Calu3 (cell line): ENCODE data around the gene CACNA1C. TPM values are rescaled to one million over a fixed set of nuclear protein-coding genes. Genes with fewer than 3 reads are reported as not detected.

ENCODE experiments used
- BruUV-seq: library from RNA; stranded (reverse); fragments of 400-500 nt; replicated peaks from 2 replicates; lab custom pipeline; 2021; lab: Mats Ljungman, UMichigan
- CTCF ChIA-PET: fragments of 300-600 bp; sonication (Branson Sonifier 250); formaldehyde crosslinking; loops from one replicate; lab custom pipeline; 2022; ENCODE audit warnings: antibody characterized with exemption; lab: Charles Lee
- DNase-seq: peaks from one replicate; pipeline ENCODE4 v3.0.0; 2022
- H3K27ac Mint-ChIP-seq: one replicate; pipeline ENCODE4 v1.8.0; 2022; ENCODE audit warnings: mixed read lengths; ENCODE audit not compliant: unreplicated experiment
- H3K27me3 Mint-ChIP-seq: one replicate; pipeline ENCODE4 v1.8.0; 2022; ENCODE audit warnings: mixed read lengths; ENCODE audit not compliant: unreplicated experiment
- H3K36me3 Mint-ChIP-seq: one replicate; pipeline ENCODE4 v1.8.0; 2022; ENCODE audit warnings: mild to moderate bottlenecking, moderate library complexity, mixed read lengths; ENCODE audit not compliant: insufficient read depth, unreplicated experiment
- H3K4me1 Mint-ChIP-seq: one replicate; pipeline ENCODE4 v1.8.0; 2022; ENCODE audit warnings: mild to moderate bottlenecking, low read depth, mixed read lengths; ENCODE audit not compliant: unreplicated experiment
- H3K4me3 Mint-ChIP-seq: one replicate; pipeline ENCODE4 v1.8.0; 2022; ENCODE audit warnings: mild to moderate bottlenecking, low read depth, moderate library complexity, mixed read lengths; ENCODE audit not compliant: unreplicated experiment
- H3K9me3 Mint-ChIP-seq: one replicate; pipeline ENCODE4 v1.8.0; 2022; ENCODE audit warnings: low read depth, mixed read lengths; ENCODE audit not compliant: unreplicated experiment
- CTCF ChIP-seq: fragments of 200-600 bp; IDR thresholded peaks from one replicate; pipeline ENCODE4 v1.8.0; 2022; ENCODE audit warnings: antibody characterized with exemption; ENCODE audit not compliant: unreplicated experiment
- intact Hi-C: fragments of 100-400 bp; cut with micrococcal nuclease; formaldehyde crosslinking; loops from one replicate; pipeline ENCODE4 v1.10.0; 2022; ENCODE audit not compliant: unreplicated experiment
- total RNA-seq: library from RNA; stranded (reverse); gene quantifications from 2 replicates; pipeline ENCODE4 v1.2.3, GENCODE V29; 2022

Gene CACNA1C
- total RNA-seq, 1 experiment from 2014 or later = not detected

- intact Hi-C loops = no loop called here
- CTCF ChIA-PET = no interaction called here
- H3K9me3 Mint-ChIP-seq = no peaks in the 10 kb centered on the region
- H3K27ac Mint-ChIP-seq = no peak overlapping the region
- H3K4me3 Mint-ChIP-seq = no peak overlapping the region
- BruUV-seq = no TSS peak
- H3K4me1 Mint-ChIP-seq = no peaks in the 10 kb centered on the region
- H3K36me3 Mint-ChIP-seq = no peaks in the 10 kb centered on the region
- DNase-seq = no peak
- no peak for TF ChIP-seq CTCF
- H3K27me3 Mint-ChIP-seq = peaks cover 19% of the 10 kb centered on the region
These were observed 259.4 kb downstream of the CACNA1C start for GRCh38 chr12:2312175-2312574.

GRCh38 chr12:2312770-2313169 lies 260.0 kb downstream of the CACNA1C start:
- TF ChIP-seq CTCF = no peak
- Mint-ChIP-seq H3K27ac (no peak overlapping the region), H3K4me1 (no peaks in the 10 kb centered on the region), H3K4me3 (no peak overlapping the region), H3K27me3 (peaks cover 19% of the 10 kb centered on the region), H3K9me3 (no peaks in the 10 kb centered on the region), H3K36me3 (no peaks in the 10 kb centered on the region)
- CTCF ChIA-PET = no interaction called here
- no TSS peak for BruUV-seq
- no peak for DNase-seq
- intact Hi-C loops = no loop called here

- DNase-seq = no peak
These were observed 261.7 kb downstream of the CACNA1C start for GRCh38 chr12:2314492-2314891.

GRCh38 chr12:2317772-2318171 lies 265.0 kb downstream of the CACNA1C start:
- no TSS peak for BruUV-seq
- Mint-ChIP-seq H3K4me1 (no peaks in the 10 kb centered on the region), H3K9me3 (no peaks in the 10 kb centered on the region), H3K4me3 (no peak overlapping the region), H3K36me3 (no peaks in the 10 kb centered on the region), H3K27me3 (peaks cover 29% of the 10 kb centered on the region), H3K27ac (no peak overlapping the region)
- intact Hi-C loops = no loop called here
- CTCF ChIA-PET = no interaction called here
- TF ChIP-seq CTCF = no peak
- no peak for DNase-seq

More at GRCh38 chr12:2314492-2314891, 261.7 kb downstream of the CACNA1C start:
- Mint-ChIP-seq H3K9me3 (no peaks in the 10 kb centered on the region), H3K4me1 (no peaks in the 10 kb centered on the region), H3K27me3 (peaks cover 19% of the 10 kb centered on the region), H3K27ac (no peak overlapping the region), H3K4me3 (no peak overlapping the region), H3K36me3 (no peaks in the 10 kb centered on the region)
- no peak for TF ChIP-seq CTCF
- BruUV-seq = no TSS peak
- intact Hi-C loops = no loop called here
- CTCF ChIA-PET = no interaction called here
